GM18909 (cell line): Measurements from ENCODE around the gene U2SURP.
"Not testable (repeated sequence)": the region's sequence is repeated elsewhere in the genome, so short reads cannot be mapped to it uniquely, and the experiment has no call there.

Experiments used
- ATAC-seq: cut with Tn5 transposase; IDR thresholded peaks from one replicate; pipeline ENCODE4 v1.9.1; 2021; ENCODE audit warnings: mild to moderate bottlenecking; ENCODE audit not compliant: unreplicated experiment, poor library complexity

Gene U2SURP

DNA sequence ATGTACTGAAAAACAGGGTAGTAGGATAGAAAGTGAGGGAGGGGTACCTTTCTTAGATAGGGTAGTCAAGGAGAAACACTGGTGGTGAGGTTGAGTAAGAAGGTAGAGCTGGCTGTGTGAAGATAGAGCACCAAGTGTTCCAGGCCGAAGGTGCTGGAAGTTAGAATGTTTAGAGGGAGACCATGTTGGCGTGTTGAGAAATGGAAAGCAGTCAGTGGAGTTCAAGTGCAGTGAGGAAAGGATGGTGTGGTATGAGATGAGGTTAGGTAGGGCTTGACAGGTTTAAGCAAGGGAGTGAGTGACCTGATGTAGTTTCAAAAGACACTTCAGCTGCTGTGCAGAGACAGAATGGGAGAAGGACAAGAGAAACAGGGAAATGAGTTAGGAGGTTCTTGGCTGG, 64.0 kb downstream of the U2SURP start:
- no peak for ATAC-seq

DNA sequence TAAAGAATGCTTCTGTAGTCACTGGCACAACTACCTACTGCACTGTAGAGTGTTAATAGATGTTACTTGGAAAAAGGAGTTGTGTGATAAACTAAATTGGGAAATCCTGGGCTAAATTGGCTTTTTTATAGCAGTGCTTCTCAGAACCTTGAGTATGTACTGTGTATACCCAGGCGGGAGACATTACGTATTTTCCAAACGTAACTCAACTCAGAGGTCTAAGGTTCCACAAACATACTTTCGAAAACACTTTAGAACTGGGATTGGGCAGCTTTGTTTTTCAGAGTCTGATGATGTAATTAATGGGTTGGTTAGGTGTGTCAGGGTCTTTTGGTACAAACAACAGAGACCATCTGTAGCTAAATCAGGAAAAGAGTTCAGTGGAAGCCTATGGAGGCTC, 64.7 kb downstream of the U2SURP start:
- ATAC-seq, result no peak

DNA sequence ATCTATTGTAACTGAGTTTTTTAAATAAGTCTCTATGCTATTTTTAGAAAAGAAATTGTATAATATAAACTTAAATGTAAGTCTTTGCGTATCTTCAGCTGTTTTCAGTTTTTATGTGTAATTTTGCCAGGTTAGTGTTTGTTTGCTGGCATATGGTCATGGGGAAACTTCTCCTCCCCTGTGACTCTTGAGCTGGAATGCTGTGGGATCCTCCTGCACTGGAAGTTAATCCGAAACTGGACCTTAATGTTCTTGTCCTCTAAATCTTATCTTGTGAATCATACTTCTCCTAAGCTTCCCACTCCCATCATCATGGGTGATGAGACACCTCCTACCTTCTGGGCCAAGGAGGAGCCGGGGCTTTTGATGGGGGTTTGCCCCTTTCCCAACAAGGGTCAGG, 65.8 kb downstream of the U2SURP start:
- ATAC-seq, result no peak

DNA sequence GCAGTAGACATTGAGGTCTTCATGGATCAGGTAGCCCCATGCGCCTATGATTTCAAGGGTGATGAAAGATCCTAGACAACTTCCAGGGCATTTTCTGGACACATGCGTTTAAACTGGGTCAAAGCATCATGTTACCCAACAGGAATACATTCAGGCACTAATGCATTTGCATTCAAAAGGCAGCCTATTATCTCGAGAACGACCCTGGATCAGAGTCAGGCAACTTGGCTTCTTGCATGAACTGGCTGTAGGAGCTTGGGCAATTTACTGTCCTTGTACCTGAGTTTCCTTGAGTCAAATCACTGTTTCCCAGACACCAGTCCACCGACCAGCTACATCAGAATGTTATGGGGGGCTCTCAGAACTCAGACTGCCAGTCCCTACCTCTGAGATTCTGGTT, 66.7 kb downstream of the U2SURP start:
- ATAC-seq, result no peak

DNA sequence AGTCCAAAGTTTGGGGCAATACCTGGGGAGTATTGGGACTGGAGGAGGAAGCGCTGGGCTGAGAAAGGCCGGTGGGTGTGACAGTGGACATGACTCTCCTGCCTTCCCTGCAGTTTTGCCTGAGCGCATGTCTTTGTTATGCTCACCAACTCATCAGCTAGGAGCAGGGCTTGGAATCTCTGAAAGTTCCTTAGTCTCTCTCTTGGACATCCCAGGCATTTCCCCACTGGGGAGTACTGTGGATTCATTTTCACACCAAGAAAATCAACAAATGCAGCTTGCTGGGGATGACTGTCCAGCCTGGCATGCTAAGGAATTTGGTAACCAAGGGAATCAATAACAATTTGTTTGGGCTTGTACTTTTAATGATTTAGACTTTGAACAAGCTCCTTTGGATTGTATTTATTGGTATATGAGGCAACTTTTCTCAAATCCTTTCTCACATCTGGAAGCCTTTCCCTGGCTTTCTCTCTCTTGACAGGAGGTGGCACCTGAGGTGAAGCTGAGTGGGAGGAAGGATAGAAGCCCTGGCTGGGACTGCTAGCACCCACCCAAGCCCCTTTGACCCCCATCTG, 69.7 kb downstream of the U2SURP start:
- no peak for ATAC-seq

DNA sequence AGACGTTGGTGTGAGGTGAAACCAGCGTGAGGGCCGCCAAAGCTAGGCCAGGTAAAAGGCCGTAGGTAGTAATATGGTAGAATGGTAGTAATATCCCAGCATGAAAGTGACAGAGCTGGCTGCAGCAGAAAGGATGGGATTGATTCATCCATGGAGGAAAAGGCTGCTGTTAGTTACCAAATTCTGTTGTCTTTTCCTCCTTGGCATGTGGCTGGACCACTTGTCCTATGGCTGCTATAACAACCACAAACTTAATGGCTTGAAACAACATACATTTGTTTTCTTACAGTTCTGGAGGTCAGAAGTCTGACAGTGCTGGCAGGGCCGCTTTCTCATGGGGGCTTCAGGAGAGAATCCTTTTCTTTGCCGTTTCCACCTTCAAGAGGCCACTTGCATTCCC, 70.4 kb downstream of the U2SURP start:
- ATAC-seq, result no peak

DNA sequence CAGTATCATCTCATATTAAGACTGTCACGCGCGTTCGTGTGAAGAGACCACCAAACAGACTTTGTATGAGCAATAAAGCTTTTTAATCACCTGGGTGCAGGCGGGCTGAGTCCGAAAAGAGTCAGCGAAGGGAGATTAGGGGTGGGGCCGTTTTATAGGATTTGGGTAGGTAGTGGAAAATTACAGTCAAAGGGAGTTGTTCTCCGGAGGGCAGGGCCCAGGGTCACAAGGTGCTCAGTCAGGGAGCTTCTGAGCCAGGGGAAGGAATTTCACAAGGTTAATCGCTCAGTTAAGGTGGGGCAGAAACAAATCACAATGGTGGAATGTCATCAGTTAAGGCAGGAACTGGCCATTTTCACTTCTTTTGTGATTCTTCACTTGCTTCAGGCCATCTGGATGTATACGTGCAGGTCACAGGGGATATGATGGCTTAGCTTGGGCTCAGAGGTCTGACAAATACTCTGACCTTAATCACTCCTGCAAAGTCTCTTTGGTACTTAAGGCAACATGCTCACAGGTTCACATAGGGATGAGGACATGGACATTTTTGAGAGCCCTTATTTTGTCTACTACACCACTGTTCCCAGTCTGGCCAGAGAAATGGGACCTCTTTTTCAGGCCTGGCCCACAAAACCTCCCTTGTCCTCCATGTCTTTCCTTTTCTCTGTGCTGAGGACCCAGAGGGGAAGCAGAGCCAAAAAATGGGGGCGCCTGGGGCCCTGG, 71.1 kb downstream of the U2SURP start:
- ATAC-seq, result not testable (repeated sequence)

DNA sequence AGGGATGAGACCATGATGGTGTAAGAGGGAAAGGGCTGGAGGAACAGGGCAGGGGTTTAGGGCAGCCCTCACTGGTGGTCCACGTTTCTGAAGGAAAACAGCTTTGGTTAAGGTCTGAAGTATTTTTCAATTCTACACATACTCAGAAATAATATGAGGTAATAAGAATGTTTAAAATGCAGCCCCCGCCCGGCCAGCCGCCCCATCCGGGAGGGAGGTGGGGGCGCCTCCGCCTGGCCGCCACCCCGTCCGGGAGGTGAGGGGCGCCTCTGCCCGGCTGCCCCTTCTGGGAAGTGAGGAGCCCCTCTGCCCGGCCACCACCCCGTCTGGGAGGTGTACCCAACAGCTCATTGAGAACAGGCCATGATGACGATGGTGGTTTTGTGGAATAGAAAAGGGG, 72.2 kb downstream of the U2SURP start:
- not testable (repeated sequence) for ATAC-seq

DNA sequence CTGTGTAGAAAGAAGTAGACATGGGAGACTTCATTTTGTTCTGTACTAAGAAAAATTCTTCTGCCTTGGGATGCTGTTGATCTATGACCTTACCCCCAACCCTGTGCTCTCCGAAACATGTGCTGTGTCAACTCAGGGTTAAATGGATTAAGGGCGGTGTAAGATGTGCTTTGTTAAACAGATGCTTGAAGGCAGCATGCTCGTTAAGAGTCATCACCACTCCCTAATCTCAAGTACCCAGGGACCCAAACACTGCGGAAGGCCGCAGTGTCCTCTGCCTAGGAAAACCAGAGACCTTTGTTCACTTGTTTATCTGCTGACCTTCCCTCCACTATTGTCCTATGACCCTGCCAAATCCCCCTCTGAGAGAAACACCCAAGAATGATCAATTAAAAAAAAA, 72.6 kb downstream of the U2SURP start:
- ATAC-seq, result not testable (repeated sequence)

DNA sequence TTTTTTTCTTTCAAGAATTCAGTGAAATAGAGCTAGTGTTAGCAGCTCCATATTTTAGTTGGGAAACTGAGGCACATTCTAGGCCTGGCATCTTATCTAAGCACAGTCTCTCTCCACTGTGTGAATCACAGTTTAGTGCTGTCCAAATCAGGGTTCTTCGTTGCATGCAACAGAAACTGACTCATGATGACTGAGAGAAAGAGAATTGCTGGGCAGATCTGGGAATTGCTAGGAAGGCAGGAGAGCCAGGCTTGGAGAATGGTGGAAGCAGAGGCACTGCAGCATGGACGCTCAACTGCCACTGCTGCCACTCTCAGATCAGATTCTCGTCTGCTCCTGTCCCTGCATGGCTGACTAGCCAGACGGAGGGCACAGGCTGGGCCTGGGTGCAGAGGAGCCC, 77.5 kb downstream of the U2SURP start:
- ATAC-seq, result no peak

DNA sequence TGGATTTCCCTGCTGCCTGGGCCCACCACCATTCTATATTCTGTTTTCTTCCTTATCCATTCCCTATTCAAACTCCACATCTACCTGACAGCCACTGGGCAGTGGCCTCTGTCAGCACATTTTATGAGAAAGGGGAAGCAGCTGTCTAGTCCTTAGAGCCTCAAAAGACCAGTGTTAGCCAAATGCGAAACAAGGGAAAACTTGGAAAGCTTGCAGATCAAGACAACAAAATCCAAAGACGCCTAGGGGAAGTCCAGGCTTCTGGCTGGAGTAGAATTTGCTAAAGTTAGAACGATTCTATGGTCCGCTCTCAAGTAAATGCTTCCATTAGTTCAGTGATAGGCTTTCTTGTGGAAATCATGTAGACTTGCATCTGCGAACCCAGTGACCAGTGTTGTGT, 78.8 kb downstream of the U2SURP start:
- ATAC-seq, result no peak

DNA sequence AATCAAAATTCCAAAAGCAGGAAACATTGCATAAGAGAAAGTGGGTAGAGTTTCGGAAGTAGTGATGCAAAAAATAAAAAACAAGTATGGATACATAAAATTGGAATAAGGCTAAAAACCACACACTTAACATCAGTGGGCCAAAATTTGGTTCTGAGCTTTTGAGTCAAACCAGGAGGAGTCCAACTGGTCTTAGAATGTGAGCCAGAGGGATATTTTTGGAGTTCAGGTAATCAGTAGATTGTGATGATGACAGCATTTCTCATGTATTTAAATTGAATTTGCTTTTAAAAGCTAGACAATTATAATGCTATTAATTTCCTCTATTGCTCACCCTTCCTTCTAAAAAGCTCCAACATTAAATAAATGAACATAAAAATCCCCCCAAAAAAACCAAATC, 80.0 kb downstream of the U2SURP start:
- ATAC-seq, result no peak

DNA sequence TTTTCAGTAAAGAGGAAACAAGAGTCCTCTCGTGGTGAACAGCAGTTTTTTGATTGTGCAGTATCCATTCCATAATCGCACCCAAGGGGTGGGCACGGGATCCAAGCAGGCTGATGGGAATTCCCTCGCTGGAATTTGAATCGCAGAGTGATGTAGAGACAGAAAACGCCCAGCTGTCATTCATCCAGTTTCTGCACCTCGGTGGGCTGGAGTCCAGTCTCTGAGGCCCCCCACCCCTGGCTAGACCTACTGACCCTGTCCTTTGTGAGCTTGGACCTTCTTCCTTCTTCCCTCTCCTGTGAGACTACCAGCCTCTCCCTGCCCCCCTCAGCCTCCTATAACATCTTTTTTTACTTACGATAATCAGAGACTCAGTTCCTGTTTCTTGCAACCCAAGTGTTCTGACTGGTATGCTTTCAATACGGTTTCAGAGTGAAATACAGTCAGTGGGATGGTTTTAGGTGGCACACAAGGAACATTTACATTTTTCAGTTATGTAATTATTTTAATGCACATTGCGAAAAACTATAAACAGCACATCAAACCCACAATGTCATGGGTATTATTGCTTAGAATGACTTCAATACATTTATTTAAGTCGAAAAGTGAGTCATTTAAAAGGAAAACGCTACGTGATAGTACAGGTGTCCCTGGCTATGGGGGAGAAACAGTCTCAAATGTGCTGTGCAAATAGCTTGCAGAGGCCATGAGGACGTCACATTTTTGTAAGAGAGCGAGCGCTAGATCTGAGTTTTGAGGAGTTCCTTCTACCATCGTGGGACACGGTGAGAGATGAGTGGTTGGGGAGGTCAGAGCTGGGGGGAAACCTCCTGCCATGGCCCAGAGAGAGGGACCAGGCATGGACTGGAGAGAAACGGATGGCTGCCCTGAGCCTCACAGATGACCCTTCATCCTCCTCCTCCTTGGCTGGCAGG, 80.7 kb downstream of the U2SURP start:
- peak; percentile 88 for ATAC-seq

DNA sequence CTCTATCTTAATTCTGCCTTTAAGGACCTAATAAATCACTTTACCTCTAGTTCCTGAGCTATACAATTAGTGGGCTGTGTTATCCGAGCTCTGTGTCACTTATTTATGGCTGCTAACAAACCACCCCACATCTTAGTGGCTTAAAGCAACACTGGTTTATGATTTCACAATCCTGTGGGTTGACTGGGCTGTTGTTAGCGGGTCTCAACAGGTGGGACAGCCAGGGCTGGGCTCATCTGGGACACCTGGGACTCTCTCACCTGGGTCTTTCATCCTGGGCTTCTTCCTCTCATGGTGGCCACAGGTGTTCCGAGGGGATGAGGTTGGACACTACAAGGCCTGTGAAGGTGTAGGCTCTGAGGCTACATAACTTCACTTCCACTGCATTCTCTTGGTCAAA, 82.4 kb downstream of the U2SURP start:
- ATAC-seq, result no peak

DNA sequence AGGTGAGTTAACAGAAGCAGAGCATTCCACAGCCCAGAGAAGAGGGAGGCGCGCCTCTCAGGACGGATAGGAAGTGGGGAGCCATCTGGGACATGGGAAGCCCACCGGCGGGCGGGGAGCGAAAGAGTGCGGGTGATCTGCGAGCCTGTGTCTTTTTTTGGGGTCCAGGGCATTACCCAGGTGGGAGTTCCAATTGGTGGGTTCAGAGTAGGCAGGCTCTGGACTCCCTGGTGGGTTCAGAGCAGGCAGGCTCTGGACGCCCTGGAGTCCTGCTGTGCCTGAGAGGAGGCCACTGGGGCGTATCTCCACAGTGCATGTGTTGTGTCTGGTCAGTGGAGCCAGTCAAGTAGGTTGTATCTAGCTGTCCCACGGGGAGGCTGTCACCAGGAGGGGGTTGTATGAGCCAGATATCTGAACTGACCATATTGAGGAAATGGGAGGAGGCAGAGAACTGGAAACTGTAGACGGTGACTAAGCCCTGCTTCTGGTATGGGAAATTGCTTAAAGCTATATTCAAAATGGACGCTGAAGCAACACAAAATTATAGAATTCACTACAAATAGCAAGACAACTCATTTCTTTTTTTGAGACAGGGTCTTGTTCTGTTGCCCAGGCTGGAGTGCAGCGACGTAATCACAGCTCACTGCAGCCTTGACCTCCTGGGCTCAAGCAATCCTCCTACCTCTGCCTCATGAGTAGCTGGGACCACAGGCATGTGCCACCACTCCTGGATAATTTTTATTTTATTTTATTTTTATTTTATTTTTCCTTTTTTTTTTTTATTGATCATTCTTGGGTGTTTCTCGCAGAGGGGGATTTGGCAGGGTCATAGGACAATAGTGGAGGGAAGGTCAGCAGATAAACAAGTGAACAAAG, 83.7 kb downstream of the U2SURP start:
- peak; percentile 72 for ATAC-seq

DNA sequence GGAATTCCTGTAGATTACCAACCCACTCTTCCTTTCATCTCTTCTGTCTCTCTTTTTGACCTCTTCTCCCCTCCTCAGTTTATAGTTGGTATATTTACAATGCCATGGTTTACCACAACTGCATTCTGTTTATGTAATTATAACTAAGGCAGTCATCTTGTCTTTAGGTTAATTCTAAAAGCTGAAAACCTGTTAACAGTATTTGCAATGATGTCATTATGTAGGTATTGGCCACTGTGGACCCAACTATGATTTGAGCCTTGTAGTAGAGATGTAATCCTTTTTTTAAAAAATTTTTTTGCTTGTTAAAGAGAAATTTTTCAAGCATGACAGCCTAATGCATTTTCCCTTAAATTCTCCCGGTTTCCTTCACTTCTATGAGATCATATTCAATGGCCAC, 87.5 kb downstream of the U2SURP start:
- ATAC-seq, result no peak

DNA sequence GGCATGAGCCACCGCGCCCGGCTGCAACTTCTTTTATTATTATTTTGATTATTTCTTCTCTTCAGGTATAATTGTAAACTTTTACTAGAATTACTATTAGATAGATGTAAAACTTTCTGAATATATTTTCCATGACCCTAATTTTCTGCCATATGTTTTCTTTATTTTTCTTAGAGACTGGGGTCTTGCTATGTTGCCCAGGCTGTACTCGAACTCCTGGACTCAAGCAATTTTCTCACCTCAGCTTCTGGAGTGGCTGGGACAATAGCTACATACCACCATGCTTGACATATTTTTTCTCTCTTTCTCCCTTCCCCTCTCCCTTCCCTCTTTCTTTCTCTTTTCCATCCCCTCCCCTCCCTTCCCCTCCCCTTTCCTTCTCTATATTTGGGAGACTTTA, 88.6 kb downstream of the U2SURP start:
- no peak for ATAC-seq

DNA sequence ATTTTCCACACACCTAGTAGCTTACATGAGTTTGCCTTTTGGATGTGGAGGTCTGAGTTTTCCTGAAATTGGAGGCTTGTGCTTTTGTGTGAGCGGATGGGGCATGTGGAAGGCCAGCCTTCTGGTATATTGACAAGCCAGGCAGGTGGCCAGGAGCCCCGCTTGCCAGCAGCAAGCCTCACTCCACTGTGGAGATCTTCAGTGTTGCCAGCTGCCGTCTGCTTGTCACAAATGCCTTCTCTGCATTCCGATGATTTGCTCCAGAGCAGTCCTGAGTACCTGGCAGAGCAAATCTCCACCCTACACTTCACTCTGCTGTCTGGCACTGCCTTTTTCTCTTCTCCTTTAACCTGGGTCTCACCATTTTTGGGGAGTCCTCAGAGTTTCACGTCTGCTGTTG, 89.1 kb downstream of the U2SURP start:
- no peak for ATAC-seq

DNA sequence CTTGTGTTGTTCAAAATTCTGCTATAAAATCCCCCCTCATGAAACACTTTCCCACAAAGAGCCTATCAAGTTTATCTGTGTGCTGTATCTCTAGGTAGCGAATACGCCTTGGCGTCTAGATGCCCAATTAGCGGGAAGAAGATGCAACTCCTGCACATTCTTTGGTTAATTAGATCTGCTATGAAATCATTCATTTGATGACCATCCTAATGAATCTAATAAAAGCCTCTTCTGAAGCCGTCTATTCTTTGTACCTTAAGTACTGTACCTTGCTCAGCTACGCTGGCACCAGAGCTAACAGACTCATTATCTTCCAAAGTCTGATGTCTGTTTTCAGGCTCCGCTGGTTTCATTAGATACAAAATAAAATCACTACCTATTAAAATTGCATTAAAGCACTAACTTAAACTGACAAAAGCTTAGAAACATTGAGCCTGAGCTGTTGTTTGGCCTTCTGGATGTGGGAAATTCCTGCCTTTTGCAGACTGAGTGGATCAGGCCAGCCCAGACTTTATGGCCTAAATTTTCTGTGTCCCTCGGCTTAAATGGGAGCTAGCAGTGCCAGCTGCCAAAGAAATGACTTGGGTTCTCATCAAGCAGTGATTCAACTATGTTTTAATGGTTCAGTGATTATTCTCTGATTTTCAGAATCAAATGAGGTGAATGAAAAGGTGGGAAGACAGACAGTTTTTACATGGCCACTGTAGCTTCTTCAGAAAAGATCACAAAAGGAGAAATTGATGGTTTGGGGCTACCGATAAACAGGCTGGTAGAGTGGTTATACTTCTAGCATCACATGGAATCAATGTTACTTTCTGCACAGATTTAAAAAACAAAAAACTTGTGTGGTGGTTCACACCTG, 89.8 kb downstream of the U2SURP start:
- no peak for ATAC-seq
